ENCODE results near the gene RAB11FIP4.
A peak's percentile ranks its signal among the peaks of the same experiment; 100 is the strongest.

RAB11FIP4 gene

GRCh38 chr17:31558748-31559583, 167.5 kb downstream of the RAB11FIP4 start:
- peak overlapping the region; percentile 96 to 97 for H3K27ac ChIP-seq
- TF ChIP-seq CTCF (IDR thresholded peaks at IDR 0.05), result peak; percentile 83
- peak; percentile 91 for DNase-seq (ENCODE audit: low spot score)
- peak overlapping the region; percentile 85 for H3K4me3 ChIP-seq

GRCh38 chr17:31559584-31560501, 168.4 kb downstream of the RAB11FIP4 start:
- Histone ChIP-seq H3K4me3 (peak overlapping the region; percentile 85), H3K27ac (peak overlapping the region; percentile 96 to 97)
- no peak for TF ChIP-seq CTCF (IDR thresholded peaks at IDR 0.05)
- DNase-seq (ENCODE audit: low spot score), result no peak

GRCh38 chr17:31560616-31561235, 169.3 kb downstream of the RAB11FIP4 start:
- TF ChIP-seq CTCF (IDR thresholded peaks at IDR 0.05), result no peak
- peak overlapping the region; percentile 85 for H3K4me3 ChIP-seq
- peak overlapping the region; percentile 96 to 97 for H3K27ac ChIP-seq
- no peak for DNase-seq (ENCODE audit: low spot score)

- H3K4me3 ChIP-seq, result peak overlapping the region; percentile 85
- no peak for TF ChIP-seq CTCF (IDR thresholded peaks at IDR 0.05)
- peak overlapping the region; percentile 96 to 97 for H3K27ac ChIP-seq
- no peak for DNase-seq (ENCODE audit: low spot score)
These were observed 170.2 kb downstream of the RAB11FIP4 start for GRCh38 chr17:31561469-31562375.

- no peak for DNase-seq (ENCODE audit: low spot score)
- Histone ChIP-seq H3K4me3 (no peak overlapping the region), H3K27ac (peak overlapping the region; percentile 4 to 29)
- TF ChIP-seq CTCF (IDR thresholded peaks at IDR 0.05), result no peak
These were observed 170.9 kb downstream of the RAB11FIP4 start for GRCh38 chr17:31562376-31562840.

- no peak for DNase-seq (ENCODE audit: low spot score)
- no peak for TF ChIP-seq CTCF (IDR thresholded peaks at IDR 0.05)
- H3K4me3 ChIP-seq, result no peak overlapping the region
- H3K27ac ChIP-seq, result peak overlapping the region; percentile 48 to 89
These were observed 172.8 kb downstream of the RAB11FIP4 start for GRCh38 chr17:31564291-31564690.

Data from coronary artery (tissue), 2 donors.